Thyroid gland (tissue), 4 donors: Measurements from ENCODE around the gene HCLS1. TPM values are rescaled to one million over a fixed set of nuclear protein-coding genes. Genes with fewer than 3 reads are reported as not detected.

Source experiments
- DNase-seq, 2 donors: peaks; one replicate each; pipeline ENCODE4 v3.0.0-alpha.2; 2019
- H3K27ac ChIP-seq, 3 donors: fragments of 200-600 bp; sonication (generic); 1 replicate in 2 of 3; 2 replicates in 1 of 3; pipeline ENCODE4 v1.5.1; 2016 to 2019; ENCODE audit warnings: mild to moderate bottlenecking in 1 of 3, moderate library complexity in 1 of 3
- H3K27me3 ChIP-seq: fragments of 200-600 bp; sonication (generic); one replicate; pipeline ENCODE4 v1.5.1; 2019
- H3K36me3 ChIP-seq, 2 donors: fragments of 200-600 bp; sonication (generic); one replicate each; pipeline ENCODE4 v1.5.1; 2016 to 2019
- H3K4me1 ChIP-seq, 2 donors: fragments of 200-600 bp; sonication (generic); one replicate each; pipeline ENCODE4 v1.5.1; 2017 to 2019
- H3K4me3 ChIP-seq, 3 donors: fragments of 200-600 bp; sonication (generic); replicated peaks in 1 of 3; 1 replicate in 2 of 3; 2 replicates in 1 of 3; pipeline ENCODE4 v1.5.1; 2016; ENCODE audit warnings: mild to moderate bottlenecking in 1 of 3
- H3K9me3 ChIP-seq: fragments of 200-600 bp; sonication (generic); one replicate; pipeline ENCODE4 v1.5.1; 2017
- POLR2A ChIP-seq, 2 donors: fragments of 450-650 bp; IDR thresholded peaks; one replicate each; pipeline ENCODE4 v1.6.1; 2017; ENCODE audit warnings: antibody characterized with exemption in 2 of 2, mild to moderate bottlenecking in 2 of 2, moderate library complexity in 1 of 2
- WGBS, 2 donors: methylation state at CpG; one replicate each; pipeline ENCODE4 v1.1.5; 2017; 5-methylcytosine and 5-hydroxymethylcytosine counted together
- intact Hi-C: fragments of 100-400 bp; cut with DNase I; formaldehyde crosslinking; loops from one replicate; pipeline ENCODE4 v1.15.1; 2023
- small RNA-seq: library from RNA; depleted of rRNA; stranded (forward); fragments of <200 nt; gene quantifications from one replicate; pipeline ENCODE3, GENCODE V24; 2016
- total RNA-seq, 4 donors: library from RNA; depleted of rRNA; stranded (reverse); fragments of >200 nt; gene quantifications; one replicate each; pipeline ENCODE4 v1.2.3, GENCODE V29; 2016
- TF ChIP-seq, protein P1 (sequence below), 6 experiments: fragments of 200-600 bp in 3 of 6; fragments of 450-650 bp in 3 of 6; sonication (generic) in 3 of 6; IDR thresholded peaks; one replicate each; pipeline ENCODE4 v1.5.1; 2016 to 2019; ENCODE audit warnings: antibody characterized with exemption in 6 of 6, mild to moderate bottlenecking in 2 of 6, inconsistent platforms in 1 of 6, moderate library complexity in 1 of 6

The HCLS1 gene
- total RNA-seq, 4 donors from 2014 or later = 14.6 to 42.5 (median 19.9) TPM

DNA sequence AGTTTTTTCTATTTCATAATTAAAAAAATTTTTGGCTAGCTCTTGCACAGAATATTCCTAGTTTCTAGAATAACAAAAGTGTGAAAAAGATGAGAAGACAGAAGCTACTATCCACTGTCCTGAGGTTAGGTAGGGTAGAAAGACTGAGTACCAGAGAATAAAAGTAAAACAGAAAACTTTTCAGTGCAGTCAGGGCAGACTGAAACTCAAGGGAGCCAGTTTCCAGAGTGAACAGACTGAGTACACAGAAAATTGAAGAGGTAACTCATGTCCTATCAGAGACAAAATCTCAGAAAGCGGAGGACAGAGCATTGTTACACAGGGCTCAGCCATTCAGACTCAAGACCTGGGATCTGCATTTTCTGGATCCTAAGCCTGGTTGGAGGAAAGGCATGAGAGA is 76.3 kb downstream of the HCLS1 start:
- Histone ChIP-seq H3K27me3 (no peaks in the 10 kb centered on the region), H3K4me1 (no peaks in the 10 kb centered on the region), H3K36me3 (no peaks in the 10 kb centered on the region), H3K27ac (no peak overlapping the region), H3K9me3 (no peaks in the 10 kb centered on the region), H3K4me3 (no peak overlapping the region)
- no peak for TF ChIP-seq POLR2A (IDR thresholded peaks at IDR 0.05)
- TF ChIP-seq, protein P1, sequence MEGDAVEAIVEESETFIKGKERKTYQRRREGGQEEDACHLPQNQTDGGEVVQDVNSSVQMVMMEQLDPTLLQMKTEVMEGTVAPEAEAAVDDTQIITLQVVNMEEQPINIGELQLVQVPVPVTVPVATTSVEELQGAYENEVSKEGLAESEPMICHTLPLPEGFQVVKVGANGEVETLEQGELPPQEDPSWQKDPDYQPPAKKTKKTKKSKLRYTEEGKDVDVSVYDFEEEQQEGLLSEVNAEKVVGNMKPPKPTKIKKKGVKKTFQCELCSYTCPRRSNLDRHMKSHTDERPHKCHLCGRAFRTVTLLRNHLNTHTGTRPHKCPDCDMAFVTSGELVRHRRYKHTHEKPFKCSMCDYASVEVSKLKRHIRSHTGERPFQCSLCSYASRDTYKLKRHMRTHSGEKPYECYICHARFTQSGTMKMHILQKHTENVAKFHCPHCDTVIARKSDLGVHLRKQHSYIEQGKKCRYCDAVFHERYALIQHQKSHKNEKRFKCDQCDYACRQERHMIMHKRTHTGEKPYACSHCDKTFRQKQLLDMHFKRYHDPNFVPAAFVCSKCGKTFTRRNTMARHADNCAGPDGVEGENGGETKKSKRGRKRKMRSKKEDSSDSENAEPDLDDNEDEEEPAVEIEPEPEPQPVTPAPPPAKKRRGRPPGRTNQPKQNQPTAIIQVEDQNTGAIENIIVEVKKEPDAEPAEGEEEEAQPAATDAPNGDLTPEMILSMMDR (IDR thresholded peaks at IDR 0.05) = no peak
- intact Hi-C loops = no loop called here
- no peak for DNase-seq
- 74 to 84% methylated on average over 1 of the region's 1 CpG for WGBS, 2 donors

DNA sequence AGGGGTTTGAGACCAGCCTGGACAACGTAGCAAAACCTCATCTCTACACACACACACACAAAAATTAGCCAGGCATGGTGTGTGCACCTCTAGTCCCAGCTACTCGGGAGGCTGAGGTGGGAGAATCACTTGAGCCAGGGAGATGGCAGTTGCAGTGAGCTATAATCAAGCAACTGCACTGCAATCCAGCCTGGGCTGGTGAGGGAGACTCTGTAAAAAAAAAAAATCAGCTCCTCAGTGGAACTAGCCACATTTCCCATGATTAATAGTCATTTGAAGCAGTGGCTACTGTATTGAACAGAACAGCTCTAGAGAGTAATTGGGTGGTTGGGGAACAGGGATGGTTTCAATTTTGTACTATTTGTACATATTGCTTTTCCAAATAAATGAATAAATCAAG is 79.0 kb downstream of the HCLS1 start:
- 65 to 67% methylated on average over 2 of the region's 2 CpGs for WGBS, 2 donors
- TF ChIP-seq, protein P1 (IDR thresholded peaks at IDR 0.05) = no peak
- TF ChIP-seq POLR2A (IDR thresholded peaks at IDR 0.05) = no peak
- no peaks in the 10 kb centered on the region for H3K27me3 ChIP-seq
- no peak overlapping the region for H3K4me3 ChIP-seq
- intact Hi-C loops = no loop called here
- no peaks in the 10 kb centered on the region for H3K36me3 ChIP-seq
- H3K4me1 ChIP-seq = no peaks in the 10 kb centered on the region
- no peaks in the 10 kb centered on the region for H3K9me3 ChIP-seq
- DNase-seq = no peak
- no peak overlapping the region for H3K27ac ChIP-seq

Small RNAs within 50 kb of the gene (small RNA-seq; reads per million reads assigned to genes)
- gene RNU4-62P = not detected

Other genes with a start within 250 kb of the HCLS1 start
- gene POLQ, start 114.9 kb downstream of the HCLS1 start, total RNA-seq = under 1 TPM in 3 of 4 donors, not detected in 1; 0.10 to 0.40 (median 0.17) TPM
- not detected for gene ARGFX, start 93.0 kb downstream of the HCLS1 start, total RNA-seq
- gene FBXO40, start 67.5 kb downstream of the HCLS1 start, total RNA-seq = not detected
- 100 to 1,000 TPM in 2 of 4 donors, 10 to 100 TPM in 2; 77.8 to 102 (median 97.3) TPM for gene GOLGB1, start 88.8 kb upstream of the HCLS1 start, total RNA-seq
- gene IQCB1, start 174.2 kb upstream of the HCLS1 start, total RNA-seq = 10 to 100 TPM; 16.3 to 37.9 (median 31.4) TPM
- 1 to 10 TPM; 2.6 to 6.8 (median 4.8) TPM for gene EAF2, start 174.3 kb upstream of the HCLS1 start, total RNA-seq
- 10 to 100 TPM in 1 of 4 donors, 1 to 10 TPM in 3; 3.5 to 10.2 (median 8.7) TPM for gene SLC15A2, start 233.5 kb upstream of the HCLS1 start, total RNA-seq